Upper lobe of left lung (tissue), 6 donors: Measurements from ENCODE around the gene RGS19. TPM values are rescaled to one million over a fixed set of nuclear protein-coding genes. Genes with fewer than 3 reads are reported as not detected.

Source experiments
- ATAC-seq, 2 donors: fragments of 200-7000 bp; cut with Tn5 transposase; one replicate each; pipeline ENCODE4 v1.9.1; 2022; ENCODE audit warnings: mild to moderate bottlenecking in 2 of 2, moderate library complexity in 2 of 2; ENCODE audit not compliant: low FRiP score in 2 of 2
- DNase-seq, 2 donors: peaks; one replicate each; pipeline ENCODE4 v3.0.0-alpha.2; 2019 to 2020
- H3K27ac ChIP-seq, 4 donors: fragments of 200-600 bp; sonication (generic); one replicate each; pipeline ENCODE4 v1.5.1; 2016 to 2019
- H3K27me3 ChIP-seq, 4 donors: fragments of 200-600 bp; sonication (generic); one replicate each; pipeline ENCODE4 v1.5.1; 2017 to 2019
- H3K36me3 ChIP-seq, 4 donors: fragments of 200-600 bp; sonication (generic); one replicate each; pipeline ENCODE4 v1.5.1; 2016 to 2019
- H3K4me1 ChIP-seq, 4 donors: fragments of 200-600 bp; sonication (generic); one replicate each; pipeline ENCODE4 v1.5.1; 2018 to 2019
- H3K4me3 ChIP-seq, 4 donors: fragments of 200-600 bp; sonication (generic); one replicate each; pipeline ENCODE4 v1.5.1; 2017 to 2019; ENCODE audit warnings: mild to moderate bottlenecking in 2 of 4, moderate library complexity in 1 of 4
- H3K9me3 ChIP-seq, 4 donors: fragments of 200-600 bp; sonication (generic); one replicate each; pipeline ENCODE4 v1.5.1; 2018 to 2019
- CTCF ChIP-seq, 6 experiments: fragments of 450-650 bp in 4 of 6; fragments of 200-600 bp in 2 of 6; sonication (generic) in 2 of 6; IDR thresholded peaks; one replicate each; pipeline ENCODE4 v1.5.1; 2016 to 2019; ENCODE audit warnings: antibody characterized with exemption in 6 of 6
- EP300 ChIP-seq, 4 donors: sonication (generic); formaldehyde crosslinking; IDR thresholded peaks; one replicate each; pipeline ENCODE4 v1.5.1; 2017; ENCODE audit warnings: antibody characterized with exemption in 4 of 4, control low read depth in 2 of 4
- POLR2A ChIP-seq, 4 donors: fragments of 450-650 bp; IDR thresholded peaks; one replicate each; pipeline ENCODE4 v1.5.1; 2016 to 2017; ENCODE audit warnings: antibody characterized with exemption in 4 of 4, mild to moderate bottlenecking in 2 of 4
- POLR2AphosphoS5 ChIP-seq, 2 donors: sonication (generic); formaldehyde crosslinking; IDR thresholded peaks; one replicate each; pipeline ENCODE4 v1.5.1; 2017; ENCODE audit warnings: antibody characterized with exemption in 2 of 2
- WGBS, 2 donors: methylation state at CpG; one replicate each; pipeline ENCODE4 v1.1.5; 2017 to 2018; 5-methylcytosine and 5-hydroxymethylcytosine counted together
- total RNA-seq, 6 donors: library from RNA; depleted of rRNA in 4 of 6; stranded (reverse); fragments of >200 nt in 4 of 6; gene quantifications; one replicate each; pipeline versions ENCODE4 v1.1.0 to v1.2.1, GENCODE V29; 2016 to 2021
- donor health status: DM: no; HTN: no; CAD: no; lungs with moderate emphysema.
- donor health status: DM: no; HTN: yes; CAD: no; lungs with severe emphysema.

RGS19 gene
- total RNA-seq, 6 donors from 2014 or later, result 21.5 to 70.8 (median 55.6) TPM

- no peak for ATAC-seq
- Histone ChIP-seq H3K9me3 (no peaks in the 10 kb centered on the region), H3K27ac (peak overlapping the region; percentile 78 to 94 (median 88)), H3K27me3 (no peaks in the 10 kb centered on the region), H3K36me3 (peaks cover 0 to 41% (median 24%) of the 10 kb centered on the region in 4 donors), H3K4me3 (peak overlapping the region in 3 of 4 donors; percentile 71 to 92 (median 80)), H3K4me1 (peaks cover 17 to 45% (median 21%) of the 10 kb centered on the region in 4 donors)
- TF ChIP-seq POLR2A (IDR thresholded peaks at IDR 0.05) (no peak), POLR2AphosphoS5 (IDR thresholded peaks at IDR 0.05) (no peak), EP300 (IDR thresholded peaks at IDR 0.05) (no peak), CTCF (IDR thresholded peaks at IDR 0.05) (no peak)
- WGBS, 2 donors, result 88 to 91% methylated on average over 8 to 22 of the region's 22 CpGs
- no peak for DNase-seq
Measured at GRCh38 chr20:64076061-64076997, 3.0 kb downstream of the RGS19 start.

GRCh38 chr20:64075556-64075955 is 3.8 kb downstream of the RGS19 start:
- H3K36me3 ChIP-seq, result peaks cover 0 to 41% (median 24%) of the 10 kb centered on the region in 4 donors
- 90 to 97% methylated on average over 11 to 12 of the region's 12 CpGs for WGBS, 2 donors
- no peak overlapping the region for H3K4me3 ChIP-seq
- DNase-seq (no peak), ATAC-seq (no peak)
- no peak overlapping the region for H3K27ac ChIP-seq
- TF ChIP-seq POLR2A (IDR thresholded peaks at IDR 0.05), result no peak
- no peak for TF ChIP-seq POLR2AphosphoS5 (IDR thresholded peaks at IDR 0.05)
- TF ChIP-seq EP300 (IDR thresholded peaks at IDR 0.05), result no peak
- no peak for TF ChIP-seq CTCF (IDR thresholded peaks at IDR 0.05)
- H3K27me3 ChIP-seq, result no peaks in the 10 kb centered on the region
- peaks cover 12 to 37% (median 21%) of the 10 kb centered on the region in 4 donors for H3K4me1 ChIP-seq
- H3K9me3 ChIP-seq, result no peaks in the 10 kb centered on the region

GRCh38 chr20:64074963-64075362 is 4.4 kb downstream of the RGS19 start:
- DNase-seq, result peak in 1 of 2 donors; percentile 28
- no peaks in the 10 kb centered on the region for H3K27me3 ChIP-seq
- TF ChIP-seq POLR2A (IDR thresholded peaks at IDR 0.05) (no peak), EP300 (IDR thresholded peaks at IDR 0.05) (no peak), CTCF (IDR thresholded peaks at IDR 0.05) (no peak), POLR2AphosphoS5 (IDR thresholded peaks at IDR 0.05) (no peak)

GRCh38 chr20:64074184-64074789 is 5.0 kb downstream of the RGS19 start:
- no peaks in the 10 kb centered on the region for H3K9me3 ChIP-seq
- TF ChIP-seq CTCF (IDR thresholded peaks at IDR 0.05) (no peak), POLR2A (IDR thresholded peaks at IDR 0.05) (no peak)
- H3K27me3 ChIP-seq, result no peaks in the 10 kb centered on the region
- H3K4me3 ChIP-seq, result no peak overlapping the region
- no peak overlapping the region for H3K27ac ChIP-seq
- 90 to 93% methylated on average over 18 to 28 of the region's 28 CpGs for WGBS, 2 donors
- peaks cover 0 to 41% (median 24%) of the 10 kb centered on the region in 4 donors for H3K36me3 ChIP-seq
- ATAC-seq, result no peak
- peaks cover 11 to 35% (median 19%) of the 10 kb centered on the region in 4 donors for H3K4me1 ChIP-seq
- DNase-seq, result peak in 1 of 2 donors; percentile 81

More at GRCh38 chr20:64074963-64075362, 4.4 kb downstream of the RGS19 start:
- ATAC-seq, result no peak
- peaks cover 12 to 32% (median 19%) of the 10 kb centered on the region in 4 donors for H3K4me1 ChIP-seq
- H3K4me3 ChIP-seq, result no peak overlapping the region
- H3K36me3 ChIP-seq, result peaks cover 0 to 41% (median 24%) of the 10 kb centered on the region in 4 donors
- no peak overlapping the region for H3K27ac ChIP-seq
- no peaks in the 10 kb centered on the region for H3K9me3 ChIP-seq
- WGBS, 2 donors, result 98 to 100% methylated on average over 8 of the region's 8 CpGs
